Epithelial cell of proximal tubule (primary cell): ENCODE results near the gene MAML3. TPM values are rescaled to one million over a fixed set of nuclear protein-coding genes. Genes with fewer than 3 reads are reported as not detected.

Source experiments
- DNase-seq: peaks from one replicate; pipeline ENCODE4 v3.0.0-alpha.2; 2011; ENCODE audit warnings: low read depth
- H3K4me3 ChIP-seq: 2 replicates; pipeline ENCODE4 v1.5.1; 2011; ENCODE audit warnings: low read depth, mild to moderate bottlenecking, low read length
- CTCF ChIP-seq: conservative IDR thresholded peaks from 2 replicates; pipeline ENCODE4 v1.5.1; 2012; ENCODE audit warnings: low read depth, mild to moderate bottlenecking, low read length
- total RNA-seq: library from RNA; depleted of rRNA; stranded (reverse); fragments of >200 nt; gene quantifications from 2 replicates; pipeline ENCODE4 v1.2.3, GENCODE V29; 2015

MAML3 gene
- total RNA-seq, 1 donor from 2014 or later = 1.2 TPM

GRCh38 chr4:139806929-139807328, 347.1 kb downstream of the MAML3 start:
- no peak for DNase-seq
- no peak for TF ChIP-seq CTCF
- H3K4me3 ChIP-seq = no peak overlapping the region

- no peak overlapping the region for H3K4me3 ChIP-seq
- DNase-seq = no peak
- TF ChIP-seq CTCF = no peak
Observed at GRCh38 chr4:139802931-139803330, 351.1 kb downstream of the MAML3 start.

GRCh38 chr4:139802488-139802887, 351.5 kb downstream of the MAML3 start:
- no peak overlapping the region for H3K4me3 ChIP-seq
- DNase-seq = no peak
- TF ChIP-seq CTCF = no peak

- no peak for DNase-seq
- no peak overlapping the region for H3K4me3 ChIP-seq
- no peak for TF ChIP-seq CTCF
Observed at GRCh38 chr4:139801895-139802294, 352.1 kb downstream of the MAML3 start.

- H3K4me3 ChIP-seq = no peak overlapping the region
- no peak for DNase-seq
- no peak for TF ChIP-seq CTCF
Observed at GRCh38 chr4:139800082-139800481, 353.9 kb downstream of the MAML3 start.

- H3K4me3 ChIP-seq = no peak overlapping the region
- TF ChIP-seq CTCF = no peak
- no peak for DNase-seq
Observed at GRCh38 chr4:139799615-139800014, 354.4 kb downstream of the MAML3 start.

GRCh38 chr4:139798456-139798855, 355.5 kb downstream of the MAML3 start:
- no peak for DNase-seq
- no peak for TF ChIP-seq CTCF
- no peak overlapping the region for H3K4me3 ChIP-seq
